ENCODE results near the gene IQCC.

IQCC gene

GRCh38 chr1:32195531-32195930, 9.9 kb upstream of the IQCC start:
- no peak overlapping the region for H3K4ac ChIP-seq (ENCODE audit: low read depth in 1 of 2, low read length in 2 of 2)
- no peak overlapping the region for H2BK12ac ChIP-seq (ENCODE audit: low read length in 2 of 2)
- no peak overlapping the region for H4K8ac ChIP-seq (ENCODE audit: low read length)
- H2AFZ ChIP-seq (ENCODE audit: low read depth, low read length) = no peak overlapping the region
- no peak overlapping the region for H3K9ac ChIP-seq (ENCODE audit: low read length)
- no peaks in the 10 kb centered on the region for H3K9me3 ChIP-seq (ENCODE audit: control insufficient read depth, low read length)
- WGBS = 98% methylated on average over 3 of the region's 3 CpGs
- no peak overlapping the region for H3K18ac ChIP-seq (ENCODE audit: low read depth in 1 of 2, low read length in 2 of 2)
- peaks cover 74 to 80% of the 10 kb centered on the region in 2 experiments for H3K36me3 ChIP-seq (ENCODE audit: control insufficient read depth in 1 of 2, insufficient read depth in 2 of 2, low read depth in 1 of 2, low read length in 2 of 2)
- DNase-seq = no peak
- no peak overlapping the region for H3K4me2 ChIP-seq (ENCODE audit: low read length, poor library complexity, severe bottlenecking)
- H3K23ac ChIP-seq (ENCODE audit: low read length in 2 of 2) = no peak overlapping the region
- H2BK120ac ChIP-seq (ENCODE audit: low read depth, low read length) = no peak overlapping the region
- no peaks in the 10 kb centered on the region for H3K27me3 ChIP-seq (ENCODE audit: control insufficient read depth in 1 of 2, insufficient read depth in 1 of 2, low read length in 2 of 2)
- H2AK5ac ChIP-seq (ENCODE audit: low read length, severe bottlenecking) = no peak overlapping the region
- no peak overlapping the region for H2BK5ac ChIP-seq (ENCODE audit: low read depth, low read length, poor library complexity, severe bottlenecking)
- H3K4me3 ChIP-seq (ENCODE audit: insufficient read depth in 1 of 2, low read depth in 1 of 2, low read length in 2 of 2) = no peak overlapping the region
- H3K4me1 ChIP-seq (ENCODE audit: control insufficient read depth, insufficient read depth, low read depth, low read length) = peaks cover 22% of the 10 kb centered on the region
- peaks cover 21% of the 10 kb centered on the region for H3K79me1 ChIP-seq (replicated peaks; ENCODE audit: low read length, poor library complexity, severe bottlenecking)
- H4K91ac ChIP-seq (ENCODE audit: low read length) = no peak overlapping the region
- H3K27ac ChIP-seq (ENCODE audit: low read length, poor library complexity, severe bottlenecking) = no peak overlapping the region
- H3K14ac ChIP-seq (ENCODE audit: low read length in 2 of 2) = no peak overlapping the region
- no peak overlapping the region for H2BK15ac ChIP-seq (ENCODE audit: low read depth, poor library complexity, severe bottlenecking)

DNA sequence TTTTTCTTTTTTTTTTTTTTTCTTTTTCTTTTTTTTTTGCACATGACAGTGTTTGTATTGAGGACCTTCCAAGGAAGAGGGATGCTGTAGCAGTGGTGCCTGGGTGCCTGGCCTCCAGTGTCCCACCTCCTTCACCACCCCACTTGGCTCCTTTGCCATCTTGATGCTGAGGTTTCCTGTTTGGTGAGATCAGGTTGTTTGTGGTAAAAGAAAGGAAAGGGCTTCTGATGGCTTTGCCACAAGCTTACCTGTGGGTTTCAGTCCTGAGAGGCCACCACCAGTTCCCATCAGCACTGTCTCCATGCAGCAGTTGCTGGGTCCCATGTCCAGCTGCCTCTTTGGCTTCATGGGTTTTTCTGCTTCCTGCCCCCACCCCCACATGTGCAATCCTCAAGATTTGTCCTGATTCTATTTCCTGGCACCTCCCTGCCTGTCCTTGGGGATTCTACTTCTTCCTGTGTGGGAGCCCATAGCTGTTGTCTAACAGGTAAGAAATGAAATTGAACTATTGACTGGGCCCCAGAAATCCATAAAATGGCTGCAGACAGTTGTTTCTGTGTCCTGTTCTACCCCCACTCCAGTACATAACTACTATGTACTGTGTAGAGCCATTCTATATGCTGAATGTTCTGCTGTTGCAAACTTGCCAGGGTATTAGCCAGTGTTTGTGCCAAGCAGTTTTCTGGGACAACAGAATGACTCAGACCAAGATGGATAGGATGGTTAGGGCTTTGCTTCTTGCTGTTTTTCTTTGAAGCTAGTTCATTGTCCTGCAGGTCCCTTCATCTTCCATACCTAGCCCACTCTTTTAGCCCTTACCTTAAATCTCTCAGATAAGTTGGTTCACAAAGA, 9.3 kb upstream of the IQCC start:
- H3K27me3 ChIP-seq (ENCODE audit: control insufficient read depth in 1 of 2, insufficient read depth in 1 of 2, low read length in 2 of 2) = no peaks in the 10 kb centered on the region
- peaks cover 68 to 75% of the 10 kb centered on the region in 2 experiments for H3K36me3 ChIP-seq (ENCODE audit: control insufficient read depth in 1 of 2, insufficient read depth in 2 of 2, low read depth in 1 of 2, low read length in 2 of 2)
- H2BK12ac ChIP-seq (ENCODE audit: low read length in 2 of 2) = no peak overlapping the region
- H3K4me2 ChIP-seq (ENCODE audit: low read length, poor library complexity, severe bottlenecking) = no peak overlapping the region
- H3K79me1 ChIP-seq (replicated peaks; ENCODE audit: low read length, poor library complexity, severe bottlenecking) = peaks cover 17% of the 10 kb centered on the region
- H3K27ac ChIP-seq (ENCODE audit: low read length, poor library complexity, severe bottlenecking) = no peak overlapping the region
- no peak for DNase-seq
- H3K9me3 ChIP-seq (ENCODE audit: control insufficient read depth, low read length) = no peaks in the 10 kb centered on the region
- H3K9ac ChIP-seq (ENCODE audit: low read length) = no peak overlapping the region
- no peak overlapping the region for H3K4ac ChIP-seq (ENCODE audit: low read depth in 1 of 2, low read length in 2 of 2)
- H2BK5ac ChIP-seq (ENCODE audit: low read depth, low read length, poor library complexity, severe bottlenecking) = no peak overlapping the region
- no peak overlapping the region for H3K18ac ChIP-seq (ENCODE audit: low read depth in 1 of 2, low read length in 2 of 2)
- no peak overlapping the region for H4K91ac ChIP-seq (ENCODE audit: low read length)
- H3K23ac ChIP-seq (ENCODE audit: low read length in 2 of 2) = no peak overlapping the region
- H3K4me1 ChIP-seq (ENCODE audit: control insufficient read depth, insufficient read depth, low read depth, low read length) = peaks cover 23% of the 10 kb centered on the region
- H2BK120ac ChIP-seq (ENCODE audit: low read depth, low read length) = no peak overlapping the region
- no peak overlapping the region for H4K8ac ChIP-seq (ENCODE audit: low read length)
- no peak overlapping the region for H2AFZ ChIP-seq (ENCODE audit: low read depth, low read length)
- no peak overlapping the region for H3K4me3 ChIP-seq (ENCODE audit: insufficient read depth in 1 of 2, low read depth in 1 of 2, low read length in 2 of 2)
- H3K14ac ChIP-seq (ENCODE audit: low read length in 2 of 2) = no peak overlapping the region
- H2AK5ac ChIP-seq (ENCODE audit: low read length, severe bottlenecking) = no peak overlapping the region
- no peak overlapping the region for H2BK15ac ChIP-seq (ENCODE audit: low read depth, poor library complexity, severe bottlenecking)

DNA sequence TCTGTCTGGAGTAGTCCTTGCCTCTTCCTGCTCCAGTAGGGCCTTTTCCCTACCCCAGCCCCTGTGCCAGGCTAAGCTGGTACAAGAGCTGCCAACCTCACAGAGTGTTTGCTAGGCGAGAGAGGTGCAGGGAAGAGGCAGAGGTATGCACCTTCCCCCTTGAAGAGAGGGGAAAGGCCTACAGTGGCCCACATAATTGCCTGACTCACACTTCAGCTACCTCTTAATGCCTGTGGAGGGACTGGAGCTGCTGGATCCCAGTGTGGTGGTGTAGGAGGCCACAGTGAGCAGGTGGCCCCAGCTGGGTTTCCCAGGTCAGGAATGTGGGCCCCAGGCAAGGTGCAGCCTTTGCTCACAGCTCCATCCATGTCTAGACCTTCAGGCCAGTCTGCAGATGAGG, 8.4 kb upstream of the IQCC start:
- no peak overlapping the region for H4K8ac ChIP-seq (ENCODE audit: low read length)
- no peak overlapping the region for H3K18ac ChIP-seq (ENCODE audit: low read depth in 1 of 2, low read length in 2 of 2)
- no peak for DNase-seq
- no peak overlapping the region for H3K14ac ChIP-seq (ENCODE audit: low read length in 2 of 2)
- H3K9ac ChIP-seq (ENCODE audit: low read length) = no peak overlapping the region
- H2BK120ac ChIP-seq (ENCODE audit: low read depth, low read length) = no peak overlapping the region
- no peaks in the 10 kb centered on the region for H3K9me3 ChIP-seq (ENCODE audit: control insufficient read depth, low read length)
- no peak overlapping the region for H4K91ac ChIP-seq (ENCODE audit: low read length)
- H2BK15ac ChIP-seq (ENCODE audit: low read depth, poor library complexity, severe bottlenecking) = no peak overlapping the region
- H3K23ac ChIP-seq (ENCODE audit: low read length in 2 of 2) = no peak overlapping the region
- H3K27ac ChIP-seq (ENCODE audit: low read length, poor library complexity, severe bottlenecking) = no peak overlapping the region
- H3K4me2 ChIP-seq (ENCODE audit: low read length, poor library complexity, severe bottlenecking) = no peak overlapping the region
- H3K27me3 ChIP-seq (ENCODE audit: control insufficient read depth in 1 of 2, insufficient read depth in 1 of 2, low read length in 2 of 2) = no peaks in the 10 kb centered on the region
- no peak overlapping the region for H3K4ac ChIP-seq (ENCODE audit: low read depth in 1 of 2, low read length in 2 of 2)
- H3K36me3 ChIP-seq (ENCODE audit: control insufficient read depth in 1 of 2, insufficient read depth in 2 of 2, low read depth in 1 of 2, low read length in 2 of 2) = peaks cover 59 to 66% of the 10 kb centered on the region in 2 experiments
- no peak overlapping the region for H3K4me3 ChIP-seq (ENCODE audit: insufficient read depth in 1 of 2, low read depth in 1 of 2, low read length in 2 of 2)
- 100% methylated on average over 1 of the region's 1 CpG for WGBS
- no peak overlapping the region for H2BK5ac ChIP-seq (ENCODE audit: low read depth, low read length, poor library complexity, severe bottlenecking)
- H2BK12ac ChIP-seq (ENCODE audit: low read length in 2 of 2) = no peak overlapping the region
- peaks cover 30% of the 10 kb centered on the region for H3K4me1 ChIP-seq (ENCODE audit: control insufficient read depth, insufficient read depth, low read depth, low read length)
- H2AFZ ChIP-seq (ENCODE audit: low read depth, low read length) = no peak overlapping the region
- H3K79me1 ChIP-seq (replicated peaks; ENCODE audit: low read length, poor library complexity, severe bottlenecking) = peaks cover 14% of the 10 kb centered on the region
- no peak overlapping the region for H2AK5ac ChIP-seq (ENCODE audit: low read length, severe bottlenecking)

DNA sequence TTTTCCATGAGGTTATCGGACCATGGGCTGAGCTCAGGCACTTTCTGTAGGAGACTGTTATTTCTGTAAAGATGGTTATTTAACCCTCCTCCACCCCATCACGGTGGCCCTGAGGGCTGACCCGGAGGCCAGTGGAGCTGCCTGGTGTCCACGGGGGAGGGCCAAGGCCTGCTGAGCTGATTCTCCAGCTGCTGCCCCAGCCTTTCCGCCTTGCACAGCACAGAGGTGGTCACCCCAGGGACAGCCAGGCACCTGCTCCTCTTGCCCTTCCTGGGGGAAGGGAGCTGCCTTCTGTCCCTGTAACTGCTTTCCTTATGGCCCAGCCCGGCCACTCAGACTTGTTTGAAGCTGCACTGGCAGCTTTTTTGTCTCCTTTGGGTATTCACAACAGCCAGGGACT, 7.6 kb upstream of the IQCC start:
- H3K4ac ChIP-seq (ENCODE audit: low read depth in 1 of 2, low read length in 2 of 2) = no peak overlapping the region
- H3K4me1 ChIP-seq (ENCODE audit: control insufficient read depth, insufficient read depth, low read depth, low read length) = peaks cover 30% of the 10 kb centered on the region
- H3K9ac ChIP-seq (ENCODE audit: low read length) = no peak overlapping the region
- no peak overlapping the region for H3K27ac ChIP-seq (ENCODE audit: low read length, poor library complexity, severe bottlenecking)
- H4K91ac ChIP-seq (ENCODE audit: low read length) = no peak overlapping the region
- H2AK5ac ChIP-seq (ENCODE audit: low read length, severe bottlenecking) = no peak overlapping the region
- H3K4me2 ChIP-seq (ENCODE audit: low read length, poor library complexity, severe bottlenecking) = no peak overlapping the region
- no peak for DNase-seq
- H2BK15ac ChIP-seq (ENCODE audit: low read depth, poor library complexity, severe bottlenecking) = no peak overlapping the region
- H3K14ac ChIP-seq (ENCODE audit: low read length in 2 of 2) = no peak overlapping the region
- H2BK12ac ChIP-seq (ENCODE audit: low read length in 2 of 2) = no peak overlapping the region
- no peak overlapping the region for H3K23ac ChIP-seq (ENCODE audit: low read length in 2 of 2)
- no peak overlapping the region for H3K18ac ChIP-seq (ENCODE audit: low read depth in 1 of 2, low read length in 2 of 2)
- no peak overlapping the region for H4K8ac ChIP-seq (ENCODE audit: low read length)
- no peaks in the 10 kb centered on the region for H3K27me3 ChIP-seq (ENCODE audit: control insufficient read depth in 1 of 2, insufficient read depth in 1 of 2, low read length in 2 of 2)
- H3K36me3 ChIP-seq (ENCODE audit: control insufficient read depth in 1 of 2, insufficient read depth in 2 of 2, low read depth in 1 of 2, low read length in 2 of 2) = peaks cover 52 to 58% of the 10 kb centered on the region in 2 experiments
- H3K79me1 ChIP-seq (replicated peaks; ENCODE audit: low read length, poor library complexity, severe bottlenecking) = peaks cover 10% of the 10 kb centered on the region
- 79% methylated on average over 5 of the region's 6 CpGs for WGBS
- no peak overlapping the region for H2BK120ac ChIP-seq (ENCODE audit: low read depth, low read length)
- H3K4me3 ChIP-seq (ENCODE audit: insufficient read depth in 1 of 2, low read depth in 1 of 2, low read length in 2 of 2) = no peak overlapping the region
- no peak overlapping the region for H2BK5ac ChIP-seq (ENCODE audit: low read depth, low read length, poor library complexity, severe bottlenecking)
- H2AFZ ChIP-seq (ENCODE audit: low read depth, low read length) = no peak overlapping the region
- H3K9me3 ChIP-seq (ENCODE audit: control insufficient read depth, low read length) = no peaks in the 10 kb centered on the region

All from mesenchymal stem cell (in vitro differentiated cells and primary cell).